HEK293 (cell line): Measurements from ENCODE around the gene GOLGA2.

ENCODE experiments used
- CTCF ChIA-PET: fragments of 350-600 bp; formaldehyde crosslinking; extraction: SDS; loops from one replicate; lab custom pipeline; 2021; ENCODE audit warnings: antibody characterized with exemption; lab: Yijun Ruan, JAX
- POLR2A ChIA-PET: fragments of 300-600 bp; formaldehyde crosslinking; extraction: SDS; loops from one replicate; lab custom pipeline; 2020; ENCODE audit warnings: antibody characterized with exemption, inconsistent platforms; lab: Yijun Ruan, JAX
- H3K27ac ChIP-seq: fragments of 200-500 bp; sonication (Bioruptor generic); 2 replicates; pipeline ENCODE4 v1.5.1; 2014; ENCODE audit warnings: low read depth, low read length, control low read depth, inconsistent platforms; ENCODE audit errors: extremely low read depth
- H3K36me3 ChIP-seq, 2 experiments: fragments of 200-500 bp in 1 of 2; sonication (Bioruptor generic) in 1 of 2; 1 replicate in 1 of 2; 2 replicates in 1 of 2; pipeline ENCODE4 v1.5.1; 2014 to 2017; ENCODE audit warnings: inconsistent platforms in 2 of 2, low read length in 2 of 2; ENCODE audit not compliant: control insufficient read depth in 2 of 2, insufficient read depth in 1 of 2
- H3K4me1 ChIP-seq: fragments of 200-500 bp; sonication (Bioruptor generic); 2 replicates; pipeline ENCODE4 v1.5.1; 2014; ENCODE audit warnings: mild to moderate bottlenecking, low read length, inconsistent platforms; ENCODE audit not compliant: control insufficient read depth, insufficient read depth
- H3K4me3 ChIP-seq: 2 replicates; pipeline ENCODE4 v1.5.1; 2011; ENCODE audit warnings: low read depth, mild to moderate bottlenecking, control low read depth, low read length, moderate library complexity
- H3K9me3 ChIP-seq: fragments of 200-500 bp; sonication (Bioruptor generic); 2 replicates; pipeline ENCODE4 v1.5.1; 2014; ENCODE audit warnings: low read depth, low read length, inconsistent platforms; ENCODE audit not compliant: control insufficient read depth, insufficient read depth
- GLIS2 ChIP-seq: fragments of 450-650 bp; formaldehyde crosslinking; IDR thresholded peaks from 2 replicates; pipeline ENCODE4 v1.5.1; 2016; ENCODE audit warnings: missing biosample characterization, missing genetic modification characterization
- SP7 ChIP-seq: fragments of 450-650 bp; formaldehyde crosslinking; IDR thresholded peaks from 2 replicates; pipeline ENCODE4 v1.5.1; 2016; ENCODE audit warnings: missing biosample characterization, missing genetic modification characterization
- ZIC2 ChIP-seq: fragments of 450-650 bp; formaldehyde crosslinking; IDR thresholded peaks from 2 replicates; pipeline ENCODE4 v1.5.1; 2016; ENCODE audit warnings: missing biosample characterization, missing genetic modification characterization
- ZNF239 ChIP-seq: fragments of 450-650 bp; formaldehyde crosslinking; IDR thresholded peaks from 2 replicates; pipeline ENCODE4 v1.5.1; 2016; ENCODE audit warnings: missing biosample characterization, missing genetic modification characterization
- ZNF335 ChIP-seq: fragments of 450-650 bp; formaldehyde crosslinking; conservative IDR thresholded peaks from 2 replicates; pipeline ENCODE4 v1.5.1; 2016; ENCODE audit warnings: missing biosample characterization, missing genetic modification characterization
- ZNF514 ChIP-seq: fragments of 450-650 bp; formaldehyde crosslinking; IDR thresholded peaks from 2 replicates; pipeline ENCODE4 v1.5.1; 2016; ENCODE audit warnings: missing biosample characterization, missing genetic modification characterization
- ZNF544 ChIP-seq: fragments of 450-650 bp; formaldehyde crosslinking; IDR thresholded peaks from 2 replicates; pipeline ENCODE4 v1.5.0; 2017; ENCODE audit warnings: missing biosample characterization, missing genetic modification characterization
- ZNF654 ChIP-seq: fragments of 450-650 bp; formaldehyde crosslinking; IDR thresholded peaks from 2 replicates; pipeline ENCODE4 v1.5.1; 2016; ENCODE audit warnings: low read depth, missing biosample characterization, missing genetic modification characterization
- ZNF664 ChIP-seq: fragments of 450-650 bp; formaldehyde crosslinking; IDR thresholded peaks from 2 replicates; pipeline ENCODE4 v1.5.1; 2016; ENCODE audit warnings: missing biosample characterization, missing genetic modification characterization
- ZNF670 ChIP-seq: fragments of 450-650 bp; formaldehyde crosslinking; IDR thresholded peaks from 2 replicates; pipeline ENCODE4 v1.5.1; 2016; ENCODE audit warnings: missing biosample characterization, missing genetic modification characterization, low read depth
- ZNF830 ChIP-seq: fragments of 450-650 bp; IDR thresholded peaks from 2 replicates; pipeline ENCODE4 v1.5.0; 2018; ENCODE audit warnings: missing biosample characterization, missing genetic modification characterization, low read depth, mild to moderate bottlenecking, moderate library complexity
- TF ChIP-seq, protein P1 (sequence below): fragments of 450-650 bp; formaldehyde crosslinking; IDR thresholded peaks from 2 replicates; pipeline ENCODE4 v1.5.1; 2016; ENCODE audit warnings: missing biosample characterization, missing genetic modification characterization
- TF ChIP-seq, protein P2 (sequence below): fragments of 450-650 bp; formaldehyde crosslinking; IDR thresholded peaks from 2 replicates; pipeline ENCODE4 v1.5.1; 2016; ENCODE audit warnings: missing biosample characterization, missing genetic modification characterization
- TF ChIP-seq, protein P3 (sequence below): fragments of 450-650 bp; formaldehyde crosslinking; IDR thresholded peaks from 2 replicates; pipeline ENCODE4 v1.5.1; 2016; ENCODE audit warnings: missing biosample characterization, missing genetic modification characterization
- TF ChIP-seq, protein P4 (sequence below): fragments of 450-650 bp; formaldehyde crosslinking; IDR thresholded peaks from 2 replicates; pipeline ENCODE4 v1.5.1; 2016; ENCODE audit warnings: missing biosample characterization, missing genetic modification characterization, borderline replicate concordance

GOLGA2 gene

DNA sequence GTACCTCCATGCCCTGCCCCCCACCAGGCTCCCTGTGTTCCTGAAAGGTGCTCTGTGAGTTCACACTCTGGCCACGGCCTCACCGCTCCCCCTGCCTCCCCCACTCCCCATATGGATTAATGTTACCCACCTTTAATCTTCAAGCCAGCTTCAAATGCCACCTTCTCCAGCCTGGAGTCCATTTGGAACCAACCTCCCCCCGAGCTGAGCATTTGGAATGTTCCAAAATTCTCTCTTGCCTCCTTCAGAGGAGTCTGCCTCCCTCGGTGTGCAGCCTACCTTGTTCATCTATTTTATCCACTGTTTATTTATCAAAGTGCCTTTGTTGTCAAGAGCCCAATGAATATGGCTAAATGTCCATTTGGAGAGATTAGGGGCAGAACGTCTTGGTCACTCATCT, 4.3 kb downstream of the GOLGA2 start:
- ChIA-PET POLR2A (no interaction called here), CTCF (interaction anchor here (0.6 kb wide), 1 partner anchor 135 kb away, joined by 4 read pairs; no protein-coding TSS in a partner anchor)
- H3K36me3 ChIP-seq = peaks cover 0 to 55% of the 10 kb centered on the region in 2 experiments; a peak in 1 of 3 replicates

DNA sequence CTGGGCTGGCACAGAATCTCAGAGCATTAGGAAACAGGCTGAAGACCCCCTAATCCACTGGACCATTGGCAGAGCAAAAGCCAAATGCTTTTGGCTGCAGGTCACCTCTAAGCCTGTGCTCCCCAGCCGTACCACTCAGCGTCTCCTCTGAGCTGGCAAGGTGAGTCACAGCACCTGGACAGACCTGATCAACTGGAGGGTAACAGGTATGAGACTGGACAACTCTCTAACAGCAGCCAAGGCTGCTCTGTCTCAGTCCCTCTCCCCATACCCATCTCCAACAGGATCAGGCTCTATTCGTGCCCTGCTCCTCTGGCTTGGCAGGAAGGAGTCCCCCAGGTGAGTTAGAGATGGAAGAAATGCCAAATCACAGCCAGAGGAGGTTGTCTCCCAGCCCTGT, 4.7 kb downstream of the GOLGA2 start:
- H3K4me1 ChIP-seq = no peaks in the 10 kb centered on the region
- H3K36me3 ChIP-seq = peaks cover 0 to 59% of the 10 kb centered on the region in 2 experiments; a peak in 1 of 3 replicates
- CTCF ChIA-PET = no interaction called here
- TF ChIP-seq ZNF335 (tag by site-specific recombination) = no peak
- POLR2A ChIA-PET = no interaction called here
- no peak overlapping the region for H3K27ac ChIP-seq
- no peak overlapping the region for H3K4me3 ChIP-seq
- no peaks in the 10 kb centered on the region for H3K9me3 ChIP-seq

More for the DNA sequence above, 4.3 kb downstream of the GOLGA2 start:
- Histone ChIP-seq H3K27ac (no peak overlapping the region), H3K4me1 (no peaks in the 10 kb centered on the region), H3K4me3 (no peak overlapping the region), H3K9me3 (no peaks in the 10 kb centered on the region)
- TF ChIP-seq, protein P1, sequence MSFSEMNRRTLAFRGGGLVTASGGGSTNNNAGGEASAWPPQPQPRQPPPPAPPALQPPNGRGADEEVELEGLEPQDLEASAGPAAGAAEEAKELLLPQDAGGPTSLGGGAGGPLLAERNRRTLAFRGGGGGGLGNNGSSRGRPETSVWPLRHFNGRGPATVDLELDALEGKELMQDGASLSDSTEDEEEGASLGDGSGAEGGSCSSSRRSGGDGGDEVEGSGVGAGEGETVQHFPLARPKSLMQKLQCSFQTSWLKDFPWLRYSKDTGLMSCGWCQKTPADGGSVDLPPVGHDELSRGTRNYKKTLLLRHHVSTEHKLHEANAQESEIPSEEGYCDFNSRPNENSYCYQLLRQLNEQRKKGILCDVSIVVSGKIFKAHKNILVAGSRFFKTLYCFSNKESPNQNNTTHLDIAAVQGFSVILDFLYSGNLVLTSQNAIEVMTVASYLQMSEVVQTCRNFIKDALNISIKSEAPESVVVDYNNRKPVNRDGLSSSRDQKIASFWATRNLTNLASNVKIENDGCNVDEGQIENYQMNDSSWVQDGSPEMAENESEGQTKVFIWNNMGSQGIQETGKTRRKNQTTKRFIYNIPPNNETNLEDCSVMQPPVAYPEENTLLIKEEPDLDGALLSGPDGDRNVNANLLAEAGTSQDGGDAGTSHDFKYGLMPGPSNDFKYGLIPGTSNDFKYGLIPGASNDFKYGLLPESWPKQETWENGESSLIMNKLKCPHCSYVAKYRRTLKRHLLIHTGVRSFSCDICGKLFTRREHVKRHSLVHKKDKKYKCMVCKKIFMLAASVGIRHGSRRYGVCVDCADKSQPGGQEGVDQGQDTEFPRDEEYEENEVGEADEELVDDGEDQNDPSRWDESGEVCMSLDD = no peak
- TF ChIP-seq, protein P2, sequence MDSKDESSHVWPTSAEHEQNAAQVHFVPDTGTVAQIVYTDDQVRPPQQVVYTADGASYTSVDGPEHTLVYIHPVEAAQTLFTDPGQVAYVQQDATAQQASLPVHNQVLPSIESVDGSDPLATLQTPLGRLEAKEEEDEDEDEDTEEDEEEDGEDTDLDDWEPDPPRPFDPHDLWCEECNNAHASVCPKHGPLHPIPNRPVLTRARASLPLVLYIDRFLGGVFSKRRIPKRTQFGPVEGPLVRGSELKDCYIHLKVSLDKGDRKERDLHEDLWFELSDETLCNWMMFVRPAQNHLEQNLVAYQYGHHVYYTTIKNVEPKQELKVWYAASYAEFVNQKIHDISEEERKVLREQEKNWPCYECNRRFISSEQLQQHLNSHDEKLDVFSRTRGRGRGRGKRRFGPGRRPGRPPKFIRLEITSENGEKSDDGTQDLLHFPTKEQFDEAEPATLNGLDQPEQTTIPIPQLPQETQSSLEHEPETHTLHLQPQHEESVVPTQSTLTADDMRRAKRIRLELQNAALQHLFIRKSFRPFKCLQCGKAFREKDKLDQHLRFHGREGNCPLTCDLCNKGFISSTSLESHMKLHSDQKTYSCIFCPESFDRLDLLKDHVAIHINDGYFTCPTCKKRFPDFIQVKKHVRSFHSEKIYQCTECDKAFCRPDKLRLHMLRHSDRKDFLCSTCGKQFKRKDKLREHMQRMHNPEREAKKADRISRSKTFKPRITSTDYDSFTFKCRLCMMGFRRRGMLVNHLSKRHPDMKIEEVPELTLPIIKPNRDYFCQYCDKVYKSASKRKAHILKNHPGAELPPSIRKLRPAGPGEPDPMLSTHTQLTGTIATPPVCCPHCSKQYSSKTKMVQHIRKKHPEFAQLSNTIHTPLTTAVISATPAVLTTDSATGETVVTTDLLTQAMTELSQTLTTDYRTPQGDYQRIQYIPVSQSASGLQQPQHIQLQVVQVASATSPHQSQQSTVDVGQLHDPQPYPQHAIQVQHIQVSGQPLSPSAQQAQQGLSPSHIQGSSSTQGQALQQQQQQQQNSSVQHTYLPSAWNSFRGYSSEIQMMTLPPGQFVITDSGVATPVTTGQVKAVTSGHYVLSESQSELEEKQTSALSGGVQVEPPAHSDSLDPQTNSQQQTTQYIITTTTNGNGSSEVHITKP = peak; percentile 79

DNA sequence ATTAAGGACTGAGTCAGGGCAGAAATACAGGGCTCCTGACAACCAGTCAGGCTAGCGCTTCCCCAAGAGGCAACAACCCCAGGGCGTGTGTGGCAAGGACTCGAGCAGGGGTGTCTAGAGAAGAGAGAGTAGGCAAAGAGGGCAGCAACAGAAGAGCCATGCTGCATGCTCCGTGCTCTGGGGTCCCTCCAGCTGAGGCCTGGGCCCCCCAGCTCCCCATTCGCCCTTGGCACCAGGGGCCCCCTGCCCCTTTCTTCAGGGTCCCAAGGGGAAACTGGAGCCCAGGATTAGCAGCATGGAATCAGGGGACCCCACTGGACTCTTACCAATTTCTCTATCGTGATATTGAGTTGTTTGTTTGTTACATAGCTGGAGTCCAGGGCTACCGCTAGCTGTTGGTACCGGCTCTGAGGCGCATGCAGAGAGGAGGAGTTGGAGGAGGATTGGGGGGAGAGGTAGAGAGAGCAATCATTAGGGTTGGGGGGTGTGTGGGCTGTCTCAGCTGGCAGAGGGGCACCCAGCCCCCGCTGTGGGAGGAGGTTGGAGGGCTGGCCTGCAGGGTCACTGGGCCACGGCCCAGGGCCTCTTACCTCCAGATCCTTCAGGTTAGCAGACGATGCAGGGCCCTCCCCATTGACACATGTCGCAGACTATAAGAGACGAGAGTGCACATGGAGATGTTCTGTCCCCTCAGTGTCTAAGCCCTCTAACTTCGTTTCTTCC, 8.8 kb downstream of the GOLGA2 start:
- no peaks in the 10 kb centered on the region for H3K9me3 ChIP-seq
- peaks cover 0 to 73% of the 10 kb centered on the region in 2 experiments; a peak in 2 of 3 replicates for H3K36me3 ChIP-seq
- ChIA-PET POLR2A (interaction anchor here (1.6 kb wide), 1 partner anchor 9 kb away, joined by 4 read pairs; the partner anchor contains the start of genes GOLGA2 and SWI5), CTCF (interaction anchor here (0.5 to 1.2 kb wide), 5 partner anchors 12 to 1939 kb away, joined by 3 to 6 read pairs (median 5); no protein-coding TSS in a partner anchor)
- no peaks in the 10 kb centered on the region for H3K4me1 ChIP-seq
- H3K27ac ChIP-seq = no peak overlapping the region
- H3K4me3 ChIP-seq = no peak overlapping the region
- TF ChIP-seq ZIC2 (tag by site-specific recombination) (no peak), ZNF830 (tag by site-specific recombination) (no peak), ZNF670 (no peak), ZNF544 (tag by site-specific recombination) (no peak), ZNF239 (tag by site-specific recombination) (no peak), ZNF514 (tag by site-specific recombination) (no peak), GLIS2 (no peak), ZNF664 (no peak), ZNF654 (tag by site-specific recombination) (no peak), SP7 (tag by site-specific recombination) (no peak)
- TF ChIP-seq, protein P3, sequence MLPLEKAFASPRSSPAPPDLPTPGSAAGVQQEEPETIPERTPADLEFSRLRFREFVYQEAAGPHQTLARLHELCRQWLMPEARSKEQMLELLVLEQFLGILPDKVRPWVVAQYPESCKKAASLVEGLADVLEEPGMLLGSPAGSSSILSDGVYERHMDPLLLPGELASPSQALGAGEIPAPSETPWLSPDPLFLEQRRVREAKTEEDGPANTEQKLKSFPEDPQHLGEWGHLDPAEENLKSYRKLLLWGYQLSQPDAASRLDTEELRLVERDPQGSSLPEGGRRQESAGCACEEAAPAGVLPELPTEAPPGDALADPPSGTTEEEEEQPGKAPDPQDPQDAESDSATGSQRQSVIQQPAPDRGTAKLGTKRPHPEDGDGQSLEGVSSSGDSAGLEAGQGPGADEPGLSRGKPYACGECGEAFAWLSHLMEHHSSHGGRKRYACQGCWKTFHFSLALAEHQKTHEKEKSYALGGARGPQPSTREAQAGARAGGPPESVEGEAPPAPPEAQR (tag by site-specific recombination) = no peak
- TF ChIP-seq, protein P4, sequence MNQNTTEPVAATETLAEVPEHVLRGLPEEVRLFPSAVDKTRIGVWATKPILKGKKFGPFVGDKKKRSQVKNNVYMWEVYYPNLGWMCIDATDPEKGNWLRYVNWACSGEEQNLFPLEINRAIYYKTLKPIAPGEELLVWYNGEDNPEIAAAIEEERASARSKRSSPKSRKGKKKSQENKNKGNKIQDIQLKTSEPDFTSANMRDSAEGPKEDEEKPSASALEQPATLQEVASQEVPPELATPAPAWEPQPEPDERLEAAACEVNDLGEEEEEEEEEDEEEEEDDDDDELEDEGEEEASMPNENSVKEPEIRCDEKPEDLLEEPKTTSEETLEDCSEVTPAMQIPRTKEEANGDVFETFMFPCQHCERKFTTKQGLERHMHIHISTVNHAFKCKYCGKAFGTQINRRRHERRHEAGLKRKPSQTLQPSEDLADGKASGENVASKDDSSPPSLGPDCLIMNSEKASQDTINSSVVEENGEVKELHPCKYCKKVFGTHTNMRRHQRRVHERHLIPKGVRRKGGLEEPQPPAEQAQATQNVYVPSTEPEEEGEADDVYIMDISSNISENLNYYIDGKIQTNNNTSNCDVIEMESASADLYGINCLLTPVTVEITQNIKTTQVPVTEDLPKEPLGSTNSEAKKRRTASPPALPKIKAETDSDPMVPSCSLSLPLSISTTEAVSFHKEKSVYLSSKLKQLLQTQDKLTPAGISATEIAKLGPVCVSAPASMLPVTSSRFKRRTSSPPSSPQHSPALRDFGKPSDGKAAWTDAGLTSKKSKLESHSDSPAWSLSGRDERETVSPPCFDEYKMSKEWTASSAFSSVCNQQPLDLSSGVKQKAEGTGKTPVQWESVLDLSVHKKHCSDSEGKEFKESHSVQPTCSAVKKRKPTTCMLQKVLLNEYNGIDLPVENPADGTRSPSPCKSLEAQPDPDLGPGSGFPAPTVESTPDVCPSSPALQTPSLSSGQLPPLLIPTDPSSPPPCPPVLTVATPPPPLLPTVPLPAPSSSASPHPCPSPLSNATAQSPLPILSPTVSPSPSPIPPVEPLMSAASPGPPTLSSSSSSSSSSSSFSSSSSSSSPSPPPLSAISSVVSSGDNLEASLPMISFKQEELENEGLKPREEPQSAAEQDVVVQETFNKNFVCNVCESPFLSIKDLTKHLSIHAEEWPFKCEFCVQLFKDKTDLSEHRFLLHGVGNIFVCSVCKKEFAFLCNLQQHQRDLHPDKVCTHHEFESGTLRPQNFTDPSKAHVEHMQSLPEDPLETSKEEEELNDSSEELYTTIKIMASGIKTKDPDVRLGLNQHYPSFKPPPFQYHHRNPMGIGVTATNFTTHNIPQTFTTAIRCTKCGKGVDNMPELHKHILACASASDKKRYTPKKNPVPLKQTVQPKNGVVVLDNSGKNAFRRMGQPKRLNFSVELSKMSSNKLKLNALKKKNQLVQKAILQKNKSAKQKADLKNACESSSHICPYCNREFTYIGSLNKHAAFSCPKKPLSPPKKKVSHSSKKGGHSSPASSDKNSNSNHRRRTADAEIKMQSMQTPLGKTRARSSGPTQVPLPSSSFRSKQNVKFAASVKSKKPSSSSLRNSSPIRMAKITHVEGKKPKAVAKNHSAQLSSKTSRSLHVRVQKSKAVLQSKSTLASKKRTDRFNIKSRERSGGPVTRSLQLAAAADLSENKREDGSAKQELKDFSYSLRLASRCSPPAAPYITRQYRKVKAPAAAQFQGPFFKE (tag by site-specific recombination) = no peak
